GM18909 (cell line): ENCODE data around the gene C2orf76.
A peak's percentile ranks its signal among the peaks of the same experiment; 100 is the strongest.
"Not testable (repeated sequence)": the region's sequence is repeated elsewhere in the genome, so short reads cannot be mapped to it uniquely, and the experiment has no call there.

ENCODE experiments used
- ATAC-seq: cut with Tn5 transposase; IDR thresholded peaks from one replicate; pipeline ENCODE4 v1.9.1; 2021; ENCODE audit warnings: mild to moderate bottlenecking; ENCODE audit not compliant: unreplicated experiment, poor library complexity

C2orf76 gene

DNA sequence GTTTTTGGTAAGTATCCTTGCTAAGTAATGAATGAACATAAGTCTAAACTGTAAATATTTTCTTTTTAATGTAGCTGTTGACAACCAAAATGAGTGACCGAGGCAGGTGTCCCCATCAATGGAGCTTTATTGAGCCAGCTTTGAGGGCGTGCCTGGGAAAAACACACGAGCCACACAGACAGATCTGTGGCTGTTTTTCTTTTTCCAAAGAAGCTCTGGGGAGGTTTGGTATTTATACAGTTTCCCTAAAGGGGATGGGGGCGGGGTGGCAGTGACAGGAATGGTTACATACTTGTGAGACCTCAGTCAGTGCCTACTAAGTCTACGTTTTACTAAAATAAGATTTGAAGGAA, 11.3 kb upstream of the C2orf76 start:
- ATAC-seq, result no peak

DNA sequence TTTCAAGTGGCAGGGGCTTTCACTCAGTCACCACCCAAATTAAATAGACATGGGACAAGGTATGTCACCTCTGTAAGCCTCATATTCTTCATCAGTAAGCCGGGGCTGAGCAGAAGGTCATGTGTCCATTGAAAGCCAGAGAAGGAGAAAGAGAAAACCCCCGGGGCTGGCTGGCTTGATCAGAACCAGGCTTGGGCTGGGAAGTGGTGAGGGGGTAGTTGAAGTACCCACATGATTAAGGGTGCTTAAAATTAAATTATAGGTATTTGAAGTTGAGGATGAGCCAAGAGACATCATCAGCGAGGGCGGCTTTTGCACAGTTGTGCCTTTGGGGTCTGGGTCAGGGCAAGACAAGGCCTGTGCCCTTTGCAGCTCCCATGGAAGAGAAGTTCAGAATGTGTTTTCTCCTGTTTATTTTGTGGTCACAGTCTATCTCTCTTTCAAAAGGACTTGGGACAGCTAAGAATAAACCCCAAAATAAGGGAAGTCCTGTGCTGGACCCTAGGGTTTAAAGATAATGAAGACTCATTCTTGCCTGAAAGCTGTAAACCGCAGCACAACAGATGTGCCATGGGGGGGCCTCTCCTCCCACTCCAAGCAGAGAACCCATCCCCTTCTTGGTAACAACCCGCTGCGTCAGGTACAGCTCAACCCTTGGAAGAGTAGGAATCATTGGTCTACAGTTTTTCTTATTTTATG, 10.8 kb upstream of the C2orf76 start:
- ATAC-seq, result no peak

DNA sequence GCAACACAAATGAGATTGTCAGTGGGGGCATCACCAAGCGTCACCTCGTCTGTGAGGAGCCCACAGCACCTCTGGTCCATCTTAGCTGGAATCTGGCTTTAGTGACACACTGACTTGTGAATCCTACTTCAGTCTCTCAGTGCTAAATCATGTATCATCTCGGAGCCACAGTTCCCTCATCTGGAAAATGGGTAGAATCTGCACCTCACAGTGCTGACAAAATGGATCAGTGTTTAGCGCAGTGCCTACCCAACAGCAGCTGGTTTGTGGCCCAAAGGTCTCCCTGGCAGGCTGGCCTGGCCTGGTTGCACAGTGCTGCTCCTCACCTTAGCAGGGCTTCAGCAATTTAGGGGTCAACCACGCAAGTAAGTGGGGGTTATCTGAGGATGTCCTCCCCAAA, 10.2 kb upstream of the C2orf76 start:
- no peak for ATAC-seq

DNA sequence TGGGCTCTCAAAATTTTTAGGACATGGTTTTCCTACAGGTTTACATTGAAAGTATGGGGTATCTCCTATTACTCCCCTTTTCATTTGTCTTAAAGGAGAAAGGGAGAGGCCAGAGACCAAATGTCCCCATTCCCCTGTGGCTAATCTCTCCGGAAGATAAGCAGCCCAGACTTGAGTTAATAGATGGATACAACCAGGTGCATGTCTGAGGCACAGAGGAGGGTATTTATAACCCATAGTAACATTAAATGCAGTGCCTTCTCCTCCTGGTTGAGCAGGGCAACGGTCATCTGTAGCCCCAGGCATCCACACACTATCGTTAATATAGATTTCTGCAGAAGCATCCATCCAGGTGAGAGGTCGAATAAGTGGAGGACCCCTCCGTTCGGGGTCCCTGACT, 9.8 kb upstream of the C2orf76 start:
- not testable (repeated sequence) for ATAC-seq

DNA sequence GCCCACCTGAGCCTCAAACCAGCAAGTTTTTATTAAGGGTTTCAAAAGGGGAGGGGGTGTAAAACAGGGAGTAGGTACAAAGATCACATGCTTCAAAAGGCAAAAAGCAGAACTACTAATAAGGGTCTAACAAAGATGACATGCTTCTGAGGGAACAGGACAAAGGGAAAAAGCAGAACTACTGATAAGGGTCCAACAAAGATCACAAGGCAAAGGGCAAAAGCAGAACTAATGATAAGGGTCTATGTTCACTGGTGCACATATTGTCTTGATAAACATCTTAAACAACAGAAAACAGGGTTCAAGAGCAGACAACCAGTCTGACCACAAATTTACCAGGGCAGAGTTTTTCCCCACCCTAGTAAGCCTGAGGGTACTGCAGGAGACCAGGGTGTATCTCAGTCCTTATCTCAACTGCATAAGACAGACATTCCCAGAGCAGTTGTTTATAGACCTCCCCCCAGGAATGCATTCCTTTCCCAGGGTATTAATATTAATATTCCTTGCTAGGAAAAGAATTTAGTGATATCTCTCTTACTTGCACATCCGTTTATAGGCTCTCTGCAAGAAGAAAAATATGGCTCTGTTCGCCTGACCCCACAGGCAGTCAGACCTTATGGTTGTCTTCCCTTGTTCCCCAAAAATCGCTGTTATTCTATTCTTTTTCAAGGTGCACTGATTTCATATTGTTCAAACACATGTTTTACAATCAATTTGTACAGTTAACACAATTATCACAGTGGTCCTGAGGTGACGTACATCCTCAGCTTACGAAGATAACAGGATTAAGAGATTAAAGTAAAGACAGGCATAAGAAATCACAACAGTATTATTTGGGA, 7.5 kb upstream of the C2orf76 start:
- not testable (repeated sequence) for ATAC-seq

DNA sequence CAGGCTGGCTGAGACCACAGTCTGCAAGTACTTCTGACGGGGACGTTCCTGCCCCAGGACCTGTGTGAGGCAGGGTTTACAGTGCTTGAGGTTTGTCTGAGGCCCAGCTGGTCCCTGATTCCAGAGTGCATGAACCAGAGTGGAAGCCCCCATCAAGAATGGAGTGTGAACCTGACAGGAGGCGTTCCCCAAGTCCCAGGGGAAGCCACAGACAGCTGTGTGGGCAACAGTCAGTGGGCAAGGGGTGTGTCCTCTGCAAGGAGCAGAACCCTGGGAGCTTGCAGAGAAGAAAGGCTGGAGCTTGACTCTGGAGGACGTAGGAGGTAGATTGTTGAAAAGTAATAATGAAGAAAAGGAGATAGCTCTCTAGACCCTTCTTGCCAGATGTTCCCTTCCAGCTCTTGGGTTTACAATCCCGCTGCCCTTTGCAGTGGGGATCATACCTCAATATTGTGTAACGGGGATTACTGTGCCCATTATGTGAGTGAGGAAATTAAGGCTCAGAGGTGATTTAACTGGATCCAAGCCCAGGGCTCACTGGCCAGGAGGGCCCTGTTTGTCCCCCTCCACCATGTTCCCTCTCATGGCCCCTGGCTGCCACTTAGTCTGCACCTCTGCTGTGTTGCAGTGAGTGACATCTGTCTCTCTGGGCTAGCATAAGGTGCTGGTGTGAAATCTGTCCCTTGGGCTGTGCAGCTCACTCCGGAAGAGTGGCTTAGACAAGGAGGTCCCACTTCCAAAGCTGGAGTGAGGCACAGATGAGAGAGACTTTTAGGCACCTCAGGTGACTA, 6.3 kb upstream of the C2orf76 start:
- ATAC-seq, result no peak

DNA sequence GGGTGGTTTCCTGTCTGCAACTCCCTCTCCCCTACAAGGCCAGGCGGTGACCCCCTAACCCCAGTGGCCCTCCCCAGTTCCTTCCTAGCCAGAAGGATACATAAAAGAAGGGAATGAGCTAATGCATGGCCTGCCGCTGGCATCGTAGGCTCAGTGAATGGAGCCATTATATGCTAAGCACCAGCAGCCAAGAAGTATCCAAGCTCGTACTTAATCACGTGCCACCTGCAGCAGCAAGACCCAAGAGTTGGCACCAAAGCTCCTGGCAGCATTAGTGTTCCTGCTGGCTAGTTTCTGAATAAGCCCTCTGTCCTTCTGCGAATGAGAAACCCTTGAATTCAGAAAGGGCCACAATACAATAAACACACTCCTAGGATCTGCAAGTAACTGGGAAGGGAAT, 4.5 kb upstream of the C2orf76 start:
- ATAC-seq, result no peak

DNA sequence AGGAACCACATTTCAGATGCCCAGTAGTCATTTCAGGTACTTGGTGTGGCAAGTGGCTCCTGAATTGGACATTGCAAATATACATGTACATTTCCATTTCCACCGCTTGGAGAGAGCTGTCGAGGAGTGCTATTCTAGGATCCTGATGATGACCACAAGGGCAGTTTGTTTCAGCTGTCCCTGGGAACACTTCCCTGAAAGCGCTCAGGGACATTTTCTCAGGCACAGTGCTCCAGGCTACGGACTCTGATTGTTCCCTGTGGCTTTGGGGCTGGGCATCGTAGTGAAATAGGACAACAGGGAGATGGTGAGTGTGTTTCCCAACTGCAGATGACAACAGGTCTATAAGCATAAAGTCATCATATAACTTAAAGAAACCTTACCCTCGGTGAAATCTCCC, 3.2 kb upstream of the C2orf76 start:
- no peak for ATAC-seq

DNA sequence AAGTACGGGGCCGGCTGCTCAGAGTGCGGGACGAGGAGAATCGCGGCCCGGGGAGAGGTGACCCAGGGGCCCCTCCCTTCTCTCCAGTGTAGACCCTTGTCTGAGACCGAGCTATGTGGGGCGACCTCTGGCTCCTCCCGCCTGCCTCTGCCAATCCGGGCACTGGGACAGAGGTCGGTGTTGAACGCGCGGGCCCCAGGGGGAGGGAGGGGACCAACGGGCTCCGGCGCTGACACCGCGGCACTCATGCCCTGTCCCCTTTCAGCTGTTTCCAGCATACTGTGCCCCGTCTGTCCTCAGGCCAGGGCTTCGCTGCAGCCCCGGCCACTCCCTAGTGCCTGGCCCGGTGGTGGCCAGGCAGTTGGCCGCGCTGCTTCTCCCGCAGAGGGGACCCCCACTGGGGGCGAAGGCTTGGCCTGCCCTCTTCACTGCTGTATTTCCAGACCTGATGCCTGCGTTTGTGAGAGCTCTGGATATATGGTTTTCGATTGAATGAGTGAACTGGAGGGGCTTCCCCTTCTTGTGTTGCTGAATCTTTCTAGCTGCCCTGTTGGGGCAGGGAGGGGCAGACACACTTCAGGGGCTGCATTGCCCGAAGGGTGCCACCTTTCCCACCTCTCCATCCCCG, 952 bp upstream of the C2orf76 start:
- peak; percentile 39 for ATAC-seq

DNA sequence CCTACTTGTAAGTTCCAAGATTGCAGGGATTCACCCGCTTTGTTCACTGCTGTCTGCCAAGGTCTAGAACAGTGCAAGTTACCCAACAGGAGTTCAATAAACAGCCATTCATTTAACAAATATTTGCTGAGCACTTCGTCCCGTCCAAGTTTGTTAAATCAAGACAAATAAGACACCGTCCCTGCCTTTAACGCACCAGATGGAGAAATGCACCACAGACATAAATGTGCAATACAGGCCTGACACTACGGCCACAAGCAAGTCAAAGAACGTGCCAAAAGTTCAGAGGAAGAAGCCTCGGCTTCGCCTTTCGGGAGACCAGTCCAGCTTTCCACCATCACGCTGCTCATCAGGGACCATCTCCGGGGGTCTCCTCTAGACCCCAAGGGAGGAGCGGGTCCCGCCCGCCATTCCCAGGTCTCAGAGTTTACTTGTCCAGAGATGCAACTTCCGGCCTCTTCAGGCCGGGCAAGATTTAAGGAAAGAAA, 429 bp downstream of the C2orf76 start:
- ATAC-seq, result peak; percentile 13

DNA sequence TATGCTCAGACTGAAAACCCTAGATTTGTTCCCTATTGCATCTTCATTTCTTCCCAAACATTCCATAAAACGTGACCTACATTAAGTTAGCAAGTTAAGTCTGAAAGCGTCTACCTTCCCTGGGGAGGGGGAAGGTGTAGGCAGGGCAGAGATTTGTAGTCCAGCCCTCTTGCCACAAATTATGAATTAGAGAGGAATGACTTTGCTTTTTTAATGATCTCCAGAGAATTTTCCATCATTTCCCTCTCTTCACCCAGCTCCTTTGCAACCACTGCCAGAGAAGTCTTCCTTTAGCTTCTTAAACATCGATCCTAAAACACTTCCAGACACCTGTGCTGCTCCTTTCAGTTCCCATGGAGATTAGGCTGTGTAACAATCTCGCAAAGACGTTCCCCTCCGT, 1.2 kb downstream of the C2orf76 start:
- ATAC-seq, result no peak

DNA sequence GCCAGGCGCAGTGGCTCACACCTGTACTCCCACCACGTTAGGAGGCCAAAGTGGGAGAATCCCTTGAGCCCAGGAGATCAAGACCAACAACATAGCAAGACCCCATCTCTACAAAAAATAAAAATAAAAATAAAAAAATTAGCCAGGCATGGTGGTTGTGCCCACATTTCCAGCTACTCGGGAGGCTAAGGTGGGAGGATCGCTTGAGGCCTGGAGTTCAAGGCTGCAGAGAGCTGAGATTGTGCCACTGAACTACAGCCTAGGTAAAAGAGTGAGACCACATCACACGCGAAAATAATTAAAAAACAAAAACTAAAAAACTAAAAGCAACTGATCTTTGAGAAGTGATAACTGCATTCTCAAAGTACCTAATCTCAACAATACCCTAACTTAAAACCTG, 1.8 kb downstream of the C2orf76 start:
- no peak for ATAC-seq

DNA sequence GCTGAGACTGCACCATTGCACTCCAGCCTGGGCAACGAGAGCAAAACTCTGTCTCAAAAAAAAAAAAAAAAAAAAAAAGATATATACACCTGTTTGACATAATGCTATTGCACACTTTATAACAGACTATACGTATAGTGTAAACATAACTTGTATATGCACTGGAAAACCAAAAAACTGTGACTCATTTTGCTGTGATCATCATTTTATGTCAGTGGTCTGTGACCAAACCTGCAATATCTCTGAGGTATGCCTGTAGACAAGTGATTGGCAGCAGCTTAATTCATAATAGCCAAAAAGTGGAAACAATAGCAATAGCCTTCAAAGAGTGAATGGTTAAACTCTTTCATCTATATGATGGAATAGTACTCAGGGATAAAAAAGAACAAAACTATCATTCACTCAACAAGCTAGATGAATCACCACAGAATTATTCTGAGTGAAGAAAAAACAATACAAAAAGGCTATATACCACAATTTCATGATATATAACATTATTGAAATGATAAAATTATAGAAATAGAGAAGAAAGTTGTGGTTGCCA, 6.1 kb downstream of the C2orf76 start:
- ATAC-seq, result no peak

DNA sequence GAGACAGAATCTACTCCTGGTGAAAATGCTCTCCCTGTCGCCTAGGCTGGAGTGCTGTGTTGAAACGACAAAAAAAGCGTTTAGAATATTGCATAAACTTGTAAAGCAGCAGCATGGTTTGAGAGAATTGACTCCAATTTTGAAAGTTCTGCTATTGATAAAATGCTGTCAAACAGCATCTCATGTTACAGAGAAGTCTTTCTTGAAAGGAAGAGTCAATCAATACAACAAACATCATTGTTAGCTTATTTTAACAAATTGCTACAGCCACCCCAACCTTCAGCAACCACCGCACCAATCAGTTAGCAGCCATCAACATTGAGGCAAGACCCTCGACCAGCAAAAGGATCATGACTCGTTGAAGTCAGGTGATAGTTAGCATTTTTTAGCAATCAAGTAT, 6.9 kb downstream of the C2orf76 start:
- ATAC-seq, result no peak

DNA sequence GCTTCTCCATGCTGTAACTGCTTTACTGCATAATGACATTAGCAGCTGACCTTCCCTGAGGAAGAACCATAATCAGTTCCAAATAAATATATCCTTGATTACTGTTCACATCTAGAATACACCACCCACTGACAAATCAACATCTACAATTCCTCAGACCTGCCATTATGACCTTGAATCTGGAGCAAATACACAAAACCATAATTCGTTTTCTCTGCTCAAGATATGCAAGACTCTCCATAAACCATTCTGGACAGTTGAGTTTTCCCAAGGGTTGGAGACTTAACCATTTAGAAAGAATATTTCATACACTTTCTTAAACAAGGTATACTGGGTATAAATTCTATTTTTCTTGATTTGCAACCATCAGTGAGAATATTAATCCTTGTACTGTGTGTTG, 11.8 kb downstream of the C2orf76 start:
- ATAC-seq, result no peak

DNA sequence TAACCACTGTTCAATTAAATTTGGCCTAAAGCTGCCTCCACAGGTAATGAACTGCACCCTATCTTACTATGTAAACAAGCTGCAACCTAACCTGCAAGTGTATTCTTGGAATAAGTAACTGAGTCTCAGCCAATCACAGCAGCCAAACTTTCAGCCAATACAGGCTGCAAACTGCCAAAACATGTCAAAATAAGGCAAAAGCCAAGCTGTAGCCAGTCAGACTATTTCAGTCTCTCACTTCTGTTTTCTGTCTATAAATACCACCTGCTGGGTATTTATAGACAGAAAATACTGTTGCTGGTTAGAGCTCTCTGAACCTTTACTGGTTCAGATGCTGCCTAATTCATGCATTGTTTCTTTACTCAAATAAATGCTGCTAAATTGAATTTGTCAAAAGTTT, 14.3 kb downstream of the C2orf76 start:
- ATAC-seq, result peak; percentile 95

DNA sequence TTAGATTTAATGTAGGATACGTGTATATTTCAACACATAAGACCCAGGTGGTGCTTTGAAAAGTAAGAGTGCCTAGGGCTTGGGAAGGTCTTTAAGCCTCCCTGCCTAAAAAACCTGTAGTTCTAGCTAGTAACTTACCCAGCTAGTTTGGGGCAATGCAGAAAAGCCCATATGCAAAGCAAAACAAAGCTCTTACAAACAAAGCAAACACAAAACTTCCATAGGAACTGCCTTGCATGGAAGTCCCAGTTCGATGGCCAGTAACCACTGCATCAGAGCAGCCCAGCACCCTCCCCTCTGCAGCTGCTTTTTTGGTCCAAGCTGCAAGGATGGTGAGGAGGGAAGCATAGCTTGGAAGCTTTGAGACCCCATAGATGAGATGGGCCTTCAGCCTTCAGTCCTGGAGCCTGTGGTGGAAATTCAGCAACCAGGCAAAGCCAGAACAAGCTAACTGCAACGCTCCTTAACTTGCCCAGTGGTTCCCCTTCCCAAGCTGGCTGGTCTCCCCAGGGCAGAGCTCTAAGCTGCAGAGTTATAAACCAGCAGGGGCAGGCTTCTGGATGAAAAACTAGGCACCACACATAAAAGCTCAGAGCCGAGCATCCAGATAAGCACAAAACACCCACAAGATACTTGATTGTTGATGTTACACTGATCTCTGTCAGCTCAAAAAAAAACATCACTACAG, 16.2 kb downstream of the C2orf76 start:
- ATAC-seq, result no peak

DNA sequence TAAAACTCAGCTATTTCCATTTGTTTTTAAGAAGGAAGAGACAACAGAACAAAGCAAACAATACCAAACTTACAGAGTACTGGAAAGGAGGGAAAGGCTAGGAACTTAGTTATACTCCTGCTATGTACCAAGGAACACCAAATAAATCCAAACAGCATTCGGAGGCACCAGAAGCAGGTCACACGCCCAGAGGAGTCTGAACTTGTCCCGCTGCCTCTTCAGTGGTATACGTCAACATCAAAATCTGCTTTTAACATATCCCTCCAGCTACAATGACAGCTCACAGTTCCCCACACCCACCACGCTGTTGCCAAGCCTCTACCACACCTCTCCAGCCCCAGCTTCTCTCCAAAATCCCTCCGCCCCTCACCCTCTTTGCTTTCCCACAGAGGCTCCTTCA, 17.3 kb downstream of the C2orf76 start:
- ATAC-seq, result no peak

DNA sequence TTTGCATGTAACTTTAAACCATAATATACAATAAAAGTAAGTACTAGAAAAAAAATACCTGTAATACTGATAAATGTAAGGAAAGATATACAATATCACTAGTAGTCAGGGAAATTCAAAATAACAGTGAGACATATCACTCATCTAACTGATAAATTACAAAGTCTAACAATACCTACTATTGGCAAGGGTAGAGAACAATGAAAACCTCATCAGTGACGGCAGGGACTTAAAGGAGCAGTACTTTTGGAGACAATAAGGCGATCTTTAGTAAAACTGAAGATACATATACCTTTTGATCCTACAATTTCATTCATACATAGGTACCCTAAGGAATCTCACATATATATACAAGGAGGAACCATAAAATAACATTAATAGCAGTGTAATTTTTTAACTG, 24.9 kb downstream of the C2orf76 start:
- no peak for ATAC-seq

DNA sequence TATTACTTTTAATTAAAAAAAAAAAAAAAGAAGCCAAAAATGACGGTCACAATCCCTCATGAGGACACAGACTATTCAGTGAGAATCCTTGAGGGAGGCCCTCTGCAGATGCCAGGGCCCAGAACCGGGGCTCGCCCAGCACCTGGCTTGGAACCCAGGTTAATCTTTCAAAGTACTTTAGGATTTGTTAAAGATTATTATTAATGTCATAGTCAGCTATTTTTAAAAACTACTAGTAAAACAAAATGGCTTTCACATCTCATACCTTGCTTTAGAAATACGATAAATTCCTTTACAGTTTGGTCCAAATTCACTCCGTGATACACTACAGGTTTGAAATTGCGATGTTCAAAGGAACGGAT, 27.1 kb downstream of the C2orf76 start:
- ATAC-seq, result no peak
